ENCODE measurements around the gene GM2A.

- TF ChIP-seq CTCF (IDR thresholded peaks at IDR 0.05) (no peak), POLR2A (IDR thresholded peaks at IDR 0.05) (no peak)
Observed at GRCh38 chr5:151225071-151225470, 27.9 kb upstream of the GM2A start.

Measured in right lobe of liver (tissue), 4 donors.